ENCODE measurements around the gene TAS1R3.

Gene TAS1R3

DNA sequence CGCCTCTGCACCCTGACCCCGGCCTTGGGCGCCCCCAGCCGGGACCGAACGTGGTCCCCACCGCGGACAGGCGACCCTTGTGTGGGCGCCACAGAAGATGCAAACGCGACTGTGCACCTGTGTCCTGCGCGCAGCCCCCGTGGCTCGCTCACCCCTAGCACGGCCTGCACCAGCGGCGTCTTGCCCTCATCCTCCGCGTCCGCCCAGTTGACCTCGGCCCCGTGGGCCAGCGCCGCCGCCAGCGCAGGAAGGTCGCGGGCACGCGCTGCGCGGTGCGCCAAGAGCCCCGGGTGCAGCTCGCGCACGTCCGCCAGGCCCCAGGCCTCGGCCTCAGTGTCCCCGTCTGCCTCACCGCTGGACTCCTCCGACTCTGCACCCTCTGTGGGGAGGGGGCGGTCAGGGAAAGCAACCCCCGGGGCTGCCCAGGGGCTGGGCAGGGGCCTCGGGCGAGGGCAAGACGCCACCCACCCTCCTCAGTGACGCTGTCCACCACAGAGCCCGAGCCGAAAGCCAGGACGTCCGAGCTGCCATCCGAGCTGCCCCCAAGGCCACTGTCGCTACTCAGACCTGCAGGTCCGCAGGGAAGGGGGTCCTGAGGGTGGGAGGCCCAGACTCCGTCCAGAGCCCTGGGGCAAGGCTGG is 36.7 kb upstream of the TAS1R3 start:
- no peak for DNase-seq

DNA sequence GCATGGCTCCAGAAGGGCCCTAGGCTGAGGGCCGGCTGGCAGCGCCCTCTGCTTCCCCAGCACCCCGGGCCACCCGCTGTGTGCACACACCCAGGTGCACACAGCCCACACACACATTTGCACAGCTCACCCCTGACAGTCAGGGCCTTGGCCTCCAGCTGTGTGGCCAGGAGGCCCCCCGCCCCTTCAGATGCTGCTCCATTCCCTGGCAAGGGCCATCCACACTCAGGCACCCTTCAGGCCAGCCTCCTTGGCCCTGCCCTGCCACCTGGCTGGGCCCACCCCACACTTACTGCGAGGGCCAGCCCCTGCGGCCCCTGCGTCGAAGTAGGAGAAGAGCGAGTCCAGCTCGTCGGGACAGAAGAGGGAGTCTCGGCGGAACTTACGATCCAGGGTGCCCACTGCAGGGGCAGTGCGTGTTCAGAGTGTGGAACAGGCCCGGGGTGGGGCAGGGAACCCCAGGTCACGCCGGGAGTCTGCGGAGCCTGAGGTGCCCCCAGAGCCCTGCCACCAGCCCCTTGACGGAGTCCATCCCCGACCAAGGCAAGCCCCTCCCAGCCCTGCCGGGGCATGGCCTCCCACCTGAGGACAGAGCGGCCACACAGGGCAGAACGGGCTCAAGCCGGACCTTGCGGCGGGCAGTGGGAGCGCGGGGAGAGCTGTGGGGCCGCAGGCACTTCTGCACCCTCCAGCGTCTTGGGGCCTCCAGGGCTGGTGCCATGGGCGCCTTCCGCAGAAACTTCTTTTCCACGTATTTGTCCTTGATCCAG is 35.7 kb upstream of the TAS1R3 start:
- DNase-seq, result no peak

DNA sequence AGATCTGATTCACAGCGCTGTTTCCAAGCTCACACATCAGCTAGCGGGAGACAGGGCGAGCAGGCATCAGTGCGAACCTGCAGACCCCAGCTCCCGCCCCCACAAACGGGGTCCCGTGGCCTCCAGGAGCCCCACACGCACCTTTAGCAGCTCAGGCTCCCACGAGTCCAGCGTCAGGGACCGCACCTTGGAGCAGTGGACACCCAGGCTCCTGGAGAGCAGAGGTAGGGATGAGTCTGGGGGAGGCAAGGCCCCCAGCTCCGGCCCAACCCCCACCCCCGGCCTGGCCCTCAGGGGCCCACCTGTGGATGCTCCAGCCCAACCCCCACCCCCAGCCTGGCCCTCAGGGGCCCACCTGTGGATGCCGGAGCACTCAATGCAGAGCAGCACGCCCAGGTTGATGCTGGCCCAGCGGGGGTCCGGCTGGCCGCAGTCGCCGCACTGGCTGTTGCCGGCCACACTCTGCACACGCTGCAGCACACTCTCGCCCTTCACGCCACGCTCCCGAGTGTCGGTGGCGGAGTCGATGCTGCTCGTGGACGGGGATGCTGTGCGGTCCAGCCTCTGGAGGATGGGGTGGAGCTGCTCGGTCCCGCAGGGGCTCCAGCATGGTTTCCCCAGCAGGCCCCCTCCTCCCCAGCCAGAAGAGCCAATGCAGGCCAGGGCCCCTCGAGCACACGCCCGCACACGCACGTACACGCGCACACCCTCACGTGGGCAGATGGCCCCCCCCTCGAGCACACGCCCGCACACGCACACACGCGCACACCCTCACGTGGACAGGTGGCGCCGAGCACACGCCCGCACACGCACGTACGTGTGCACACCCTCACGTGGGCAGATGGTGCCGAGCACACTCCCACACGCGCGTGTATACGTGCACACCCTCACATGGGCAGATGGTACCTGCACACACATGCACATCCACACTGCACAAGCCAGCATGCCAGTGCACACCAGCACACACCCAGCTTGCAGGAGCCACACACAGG is 34.7 kb upstream of the TAS1R3 start:
- DNase-seq, result no peak

DNA sequence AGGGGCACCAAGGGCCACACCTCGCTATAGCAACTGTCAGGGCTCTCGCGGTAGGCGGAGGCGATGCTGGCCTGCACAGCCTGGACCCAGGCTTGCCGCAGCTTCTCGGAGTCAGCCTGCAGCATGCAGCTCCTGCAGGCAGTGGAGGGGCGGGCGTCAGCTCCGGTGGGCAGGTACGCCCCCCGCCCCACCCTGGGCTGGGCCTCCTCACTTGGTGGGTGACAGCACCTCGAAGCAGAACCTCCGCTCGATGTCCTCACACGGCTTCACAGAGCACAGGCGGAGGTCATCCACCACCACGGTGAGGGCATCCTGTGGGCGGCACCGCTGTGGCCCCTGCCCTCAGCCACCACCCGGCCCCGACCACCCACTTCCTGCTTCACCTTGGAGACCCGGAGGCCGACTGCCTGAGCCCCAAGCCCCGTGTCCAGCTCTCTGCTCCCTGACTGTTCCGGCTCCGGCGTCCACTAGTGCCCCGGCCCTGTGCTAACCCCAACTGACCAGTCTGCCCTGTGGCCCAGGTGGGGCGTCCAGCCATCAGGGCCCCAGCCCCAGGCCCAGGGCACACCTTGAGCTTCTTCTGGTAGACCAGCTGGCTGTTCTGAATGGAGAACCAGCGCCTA is 33.2 kb upstream of the TAS1R3 start:
- DNase-seq, result no peak

DNA sequence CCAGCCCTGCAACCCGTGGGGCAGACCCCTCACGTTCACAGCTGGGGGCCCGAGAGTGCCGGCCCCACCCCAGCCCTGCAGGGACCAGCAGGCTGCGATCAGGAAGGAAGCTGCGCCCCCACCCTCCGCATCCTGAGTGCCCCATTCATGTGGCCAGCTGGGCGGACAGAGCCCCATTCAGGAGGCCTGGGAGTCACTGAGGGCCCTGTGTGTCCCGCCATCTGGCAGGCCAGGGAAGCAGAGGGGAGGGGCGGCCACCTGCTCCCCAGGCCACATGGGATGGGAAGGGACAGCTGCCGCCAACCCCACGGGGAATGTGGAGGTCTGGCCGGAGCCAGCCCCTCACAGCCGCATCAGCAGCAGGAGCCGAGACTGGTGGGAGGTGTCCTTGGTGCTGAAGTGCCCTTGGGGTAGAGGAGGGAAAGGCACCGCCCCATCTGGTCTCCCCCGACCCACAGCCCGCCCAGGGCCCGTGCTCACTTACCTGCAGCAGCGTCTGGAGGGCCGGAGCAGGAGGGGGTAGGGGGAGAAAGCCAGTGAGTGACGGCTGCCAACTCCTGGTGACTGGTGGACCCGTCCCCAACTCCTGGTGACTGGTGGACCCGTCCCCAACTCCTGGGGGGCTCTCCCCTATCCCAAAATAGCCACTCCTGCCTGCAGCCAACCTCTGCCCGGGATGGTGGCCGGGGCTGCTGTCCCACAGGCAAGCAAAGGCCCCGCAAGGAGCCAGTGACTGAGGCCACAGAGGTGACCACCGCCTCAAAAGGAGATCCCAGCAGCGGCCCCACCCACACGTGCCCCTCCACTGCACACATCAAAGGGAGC is 32.0 kb upstream of the TAS1R3 start:
- DNase-seq, result peak in 55 of 56 donors; percentile 27 to 99 (median 89)

DNA sequence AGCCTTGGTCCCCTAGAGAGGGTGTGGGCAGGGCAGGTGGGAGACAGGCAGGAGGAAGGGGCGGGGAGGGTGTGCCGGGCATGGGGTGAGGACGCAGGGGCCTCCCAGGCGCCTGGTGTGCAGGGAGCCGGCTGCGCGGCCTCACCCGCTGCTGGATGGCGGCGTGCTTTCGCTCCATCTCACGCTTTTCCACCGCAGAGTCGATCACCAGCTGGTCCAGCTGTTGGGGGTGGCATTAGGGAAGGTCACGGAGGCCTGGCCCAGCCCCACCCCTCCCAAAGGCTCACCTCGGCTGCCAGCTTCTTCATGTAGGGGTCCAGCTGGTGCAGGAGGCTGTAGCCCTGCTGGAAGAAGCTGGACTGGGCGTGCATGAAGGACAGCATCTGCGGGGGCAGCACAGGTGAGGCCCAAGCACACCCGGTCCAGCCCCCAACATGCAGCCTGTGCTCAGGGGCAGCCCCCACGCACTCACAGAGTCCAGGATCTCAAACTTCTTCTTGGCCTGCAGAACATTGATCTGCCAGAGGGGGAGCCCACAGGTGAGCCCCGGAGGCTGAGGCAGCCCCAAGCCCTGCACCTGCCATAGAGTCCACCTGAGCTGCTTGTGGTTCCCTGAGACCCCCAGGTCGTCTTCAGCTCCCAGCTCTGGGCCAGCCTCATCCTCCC is 31.3 kb upstream of the TAS1R3 start:
- no peak for DNase-seq

DNA sequence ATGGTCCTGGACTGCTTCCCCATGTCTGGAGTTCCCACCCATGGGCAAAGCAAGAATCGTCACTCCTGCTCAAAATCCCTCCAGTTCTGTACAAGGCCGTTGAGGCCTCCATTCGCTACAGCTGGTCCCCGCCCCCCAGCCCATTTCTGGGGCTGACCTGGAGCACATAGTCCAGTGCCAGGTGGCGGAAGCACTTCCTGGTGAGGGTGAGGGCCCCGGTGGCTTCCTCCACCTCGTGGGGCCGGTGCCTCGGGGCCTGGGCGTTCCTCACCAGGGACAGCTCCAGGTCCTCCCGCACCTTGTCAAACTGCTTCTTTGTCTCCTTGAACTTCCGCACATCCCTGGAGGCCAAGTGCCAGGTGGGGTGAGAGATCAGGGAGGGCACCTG is 30.7 kb upstream of the TAS1R3 start:
- DNase-seq, result no peak

DNA sequence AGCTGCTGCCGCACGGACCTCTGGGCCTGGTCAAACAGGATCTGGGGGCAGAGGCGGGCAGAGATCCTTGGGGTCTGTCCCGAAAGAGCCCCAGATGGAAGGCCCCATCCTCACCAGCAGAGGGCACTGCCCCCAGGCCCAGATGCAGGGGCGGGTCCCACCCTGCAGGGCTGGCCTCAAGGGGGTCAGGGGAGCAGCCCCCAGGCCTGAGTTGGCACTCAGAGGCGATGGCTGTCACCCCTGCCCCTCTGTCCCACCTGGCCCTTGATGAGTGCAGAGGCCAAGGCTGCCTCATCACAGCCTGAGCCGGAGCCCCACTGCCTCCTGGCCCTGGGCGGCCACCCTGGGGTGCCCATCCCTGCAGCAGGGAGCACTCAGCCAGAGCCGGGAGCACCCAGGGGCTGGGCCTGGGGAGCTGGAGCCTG is 29.1 kb upstream of the TAS1R3 start:
- no peak for DNase-seq

DNA sequence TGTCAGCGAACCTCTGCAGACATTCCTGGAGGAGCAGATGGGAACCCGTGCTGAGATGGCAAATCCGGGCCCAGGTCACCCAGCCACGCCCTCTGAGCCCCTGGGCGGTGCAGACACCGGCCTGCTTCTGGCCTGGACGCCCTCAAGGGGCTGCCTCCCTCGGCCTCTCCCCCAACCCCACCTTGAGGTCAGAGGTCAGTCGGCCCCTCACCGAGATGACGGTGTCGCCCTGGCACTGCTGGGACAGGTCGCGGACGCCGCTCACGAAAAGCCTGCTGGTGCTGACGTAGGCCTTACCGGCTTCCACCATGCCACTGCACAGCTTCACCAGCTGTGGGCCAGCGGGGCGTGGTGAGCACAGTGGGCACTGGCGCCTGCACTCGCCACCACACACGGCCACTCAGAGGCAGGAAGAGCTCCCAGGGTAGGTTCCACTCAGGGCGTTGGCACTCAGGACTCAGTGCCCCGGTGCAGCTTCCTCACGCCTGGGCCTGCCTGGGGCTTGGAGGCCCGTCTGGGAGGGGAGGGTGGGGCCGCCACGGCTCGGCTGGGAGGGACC is 28.1 kb upstream of the TAS1R3 start:
- peak in 3 of 56 donors; percentile 26 to 51 (median 38) for DNase-seq

DNA sequence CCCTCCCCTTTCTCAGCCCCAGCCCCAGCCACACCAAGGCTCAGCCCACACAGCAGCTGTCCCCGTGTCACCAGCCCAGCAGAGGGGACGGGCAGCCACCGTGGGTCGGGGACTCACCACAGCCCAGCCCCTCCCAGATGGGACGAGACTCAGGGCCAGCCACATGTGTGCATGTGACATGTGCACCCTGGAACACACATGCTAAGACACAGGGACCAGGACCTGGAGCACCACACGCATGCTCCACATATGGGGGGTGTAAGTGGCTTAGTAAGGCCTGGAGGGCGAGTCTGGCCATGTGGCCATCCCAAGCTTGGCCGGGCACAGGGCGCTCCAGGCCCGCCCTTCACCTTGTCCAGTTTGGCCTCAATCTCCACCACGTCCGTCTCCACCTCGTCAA is 27.3 kb upstream of the TAS1R3 start:
- DNase-seq, result peak in 1 of 56 donors; percentile 46

DNA sequence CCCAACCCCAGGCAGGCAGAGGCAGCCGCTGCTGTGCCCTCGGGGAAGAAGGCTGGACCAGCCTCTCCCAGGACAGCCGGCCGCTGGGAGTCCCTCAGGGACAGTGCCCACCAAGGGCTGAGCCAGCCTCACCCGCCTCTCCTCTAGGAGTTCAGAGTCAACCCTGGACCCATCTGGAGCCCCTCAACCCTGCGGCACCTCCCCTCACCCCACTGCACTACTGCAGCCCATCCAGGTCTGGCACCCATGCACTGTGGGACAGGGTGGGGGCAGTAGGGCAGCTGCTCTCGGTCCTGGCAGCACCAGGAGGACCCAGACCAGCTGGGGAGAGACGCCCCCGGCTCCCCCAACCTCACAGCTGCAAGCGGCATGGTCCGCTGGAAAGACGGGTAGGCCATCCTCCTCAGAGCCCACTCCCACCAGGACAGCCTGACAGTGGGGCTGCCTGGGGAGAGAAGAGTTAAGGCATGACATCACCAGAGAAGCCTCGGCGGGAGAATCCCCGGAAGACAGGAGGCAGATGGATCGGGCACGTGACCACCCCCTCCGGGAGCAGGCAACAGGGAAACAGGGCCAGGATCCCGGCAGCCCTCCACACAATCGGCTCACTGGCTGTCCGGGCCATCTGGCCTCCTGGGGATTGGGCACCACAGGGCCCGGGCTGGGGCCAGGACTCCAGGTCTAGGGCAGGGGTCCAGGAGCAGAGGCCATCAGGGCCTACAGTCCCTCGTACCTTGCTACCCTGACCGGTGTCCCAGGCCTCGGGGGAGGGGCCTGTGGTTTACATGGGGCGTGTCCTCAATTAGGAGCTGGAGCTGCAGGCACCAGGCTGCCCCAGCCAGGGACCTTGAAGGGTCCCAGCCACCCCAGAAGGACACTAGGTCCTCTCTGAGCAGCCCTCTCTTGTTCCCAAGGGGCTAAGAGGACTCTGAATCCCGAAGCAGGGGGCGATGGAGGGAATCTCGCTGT is 26.5 kb upstream of the TAS1R3 start:
- DNase-seq, result peak; percentile 51 to 97 (median 88)

DNA sequence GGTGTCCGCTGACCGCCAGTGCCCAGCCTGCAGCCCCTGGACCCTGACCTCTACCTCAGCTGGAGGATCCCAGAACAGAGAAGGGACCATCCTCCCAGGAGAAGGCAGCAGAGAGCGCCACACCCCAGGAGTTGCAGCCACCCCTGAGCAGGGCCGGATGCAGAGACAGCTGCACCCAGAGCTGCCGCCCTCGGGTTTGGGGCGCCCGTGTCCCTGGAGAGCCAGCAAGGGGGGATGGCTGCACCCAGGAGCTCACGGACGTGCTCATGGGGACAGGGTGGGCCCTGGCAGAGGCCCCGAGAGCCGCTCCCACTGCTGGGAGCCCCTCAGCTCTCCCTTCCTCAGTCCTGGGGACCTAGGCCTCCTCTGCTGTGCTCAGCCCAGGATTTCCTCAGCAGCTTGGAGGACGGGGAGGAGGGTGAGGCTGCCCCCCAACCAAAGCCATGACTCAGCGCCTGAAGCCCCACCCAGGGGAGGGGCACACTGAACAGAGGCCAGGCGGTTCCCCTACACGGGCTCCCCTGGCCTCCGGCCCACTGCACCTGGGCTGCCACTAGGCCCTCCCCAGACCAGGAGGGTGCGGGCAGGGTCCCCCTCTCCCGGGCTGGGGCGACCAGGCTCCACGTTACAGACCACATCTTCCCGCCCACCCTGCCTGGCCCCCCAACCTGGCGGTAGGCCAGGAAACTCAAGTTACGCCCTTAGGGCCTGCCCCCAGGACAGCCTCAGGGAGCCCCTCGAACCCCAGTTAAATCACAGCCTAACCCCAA is 25.6 kb upstream of the TAS1R3 start:
- peak in 22 of 56 donors; percentile 28 to 68 (median 46) for DNase-seq

DNA sequence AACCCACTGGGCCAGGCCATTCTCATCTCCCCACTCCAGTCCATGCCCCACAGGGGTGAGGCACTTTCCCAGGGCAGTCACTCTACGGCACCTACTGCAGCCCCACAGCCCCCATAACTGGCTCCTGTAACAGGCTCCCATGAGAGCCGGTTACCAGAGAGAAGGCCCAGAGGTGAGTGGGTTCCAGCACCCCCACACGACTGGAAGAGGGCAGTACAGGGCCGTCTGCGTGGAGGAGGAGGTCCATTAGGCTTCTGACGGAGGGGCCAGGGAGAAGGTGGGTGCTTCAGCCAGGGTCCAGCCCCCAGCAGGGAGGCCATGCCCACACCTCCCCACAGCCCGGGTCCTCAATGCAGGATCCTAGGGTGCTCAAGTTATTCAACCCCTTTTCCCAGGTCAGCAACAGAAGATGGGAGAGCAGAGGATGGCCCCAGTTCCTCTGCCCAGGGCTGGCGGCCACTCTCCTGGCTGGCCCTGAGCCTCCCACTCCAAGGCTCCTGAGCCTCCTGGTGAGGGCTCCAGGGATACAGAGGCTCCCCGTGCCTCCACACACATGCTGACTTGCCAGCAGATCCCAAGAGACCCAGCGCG is 24.9 kb upstream of the TAS1R3 start:
- peak in 1 of 56 donors; percentile 26 for DNase-seq

DNA sequence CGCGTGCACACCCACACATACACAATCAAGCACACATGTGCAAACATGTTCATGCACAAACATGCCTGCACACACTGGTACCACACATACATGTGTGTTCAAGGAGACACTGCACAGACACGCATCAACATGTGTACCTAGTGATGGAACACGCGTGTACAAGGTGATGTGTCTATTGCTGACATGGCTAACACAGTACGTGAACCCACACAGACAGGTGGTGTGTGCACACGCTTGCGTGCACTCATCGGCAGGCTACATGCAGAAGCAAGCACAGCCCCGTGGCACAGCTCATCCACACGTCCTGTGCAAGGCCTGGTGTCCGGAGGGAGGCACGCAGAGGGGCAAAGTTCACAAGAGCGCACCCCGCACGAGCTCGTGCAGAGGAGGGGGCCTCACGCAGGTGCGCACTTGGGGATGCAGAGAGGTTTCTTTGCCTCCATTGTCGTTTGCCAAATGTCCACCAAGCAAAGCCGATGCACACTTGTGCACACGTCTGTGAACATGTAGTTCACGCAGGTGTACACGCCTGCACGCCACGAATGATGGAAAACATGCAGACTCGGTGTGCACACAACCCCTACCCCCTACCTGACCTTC is 24.3 kb upstream of the TAS1R3 start:
- peak in 2 of 56 donors; percentile 11 to 46 for DNase-seq

DNA sequence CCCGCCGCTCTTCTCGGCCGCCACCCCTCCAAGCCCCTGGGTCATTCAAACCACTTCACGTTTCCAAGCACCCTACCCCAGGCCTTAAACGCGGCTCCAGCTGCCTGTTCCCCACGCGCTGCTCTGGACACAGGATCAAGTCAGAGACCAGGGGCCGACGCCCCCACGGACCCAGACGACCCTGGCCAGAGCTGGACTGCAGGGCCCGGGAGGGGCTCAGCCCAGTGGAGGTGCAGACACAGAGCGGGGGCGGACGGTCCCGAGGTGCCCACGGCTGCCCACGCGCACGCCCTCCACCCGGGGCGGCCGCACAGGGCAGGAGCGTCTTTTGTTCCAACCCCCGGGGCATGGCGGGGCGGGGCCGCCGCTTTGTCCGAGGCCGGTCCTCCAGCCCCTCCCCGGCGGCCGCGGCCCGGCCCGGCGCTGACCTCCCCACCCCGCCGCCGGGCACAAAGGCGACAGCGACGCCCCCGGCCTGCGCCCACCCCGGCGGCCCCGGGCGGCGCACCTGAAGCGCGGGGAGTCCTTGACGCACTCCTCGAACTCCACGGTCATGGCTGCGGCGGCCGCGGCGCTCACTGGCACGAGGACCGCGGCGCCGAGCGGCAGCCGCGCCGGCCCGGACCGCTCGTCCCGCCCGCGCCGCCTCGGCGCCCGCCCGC is 23.7 kb upstream of the TAS1R3 start:
- peak in 7 of 56 donors; percentile 27 to 63 (median 55) for DNase-seq

All from amygdala (tissue), 56 donors.